Prostate gland (tissue), 2 donors: Measurements from ENCODE around the gene CD63. TPM values are rescaled to one million over a fixed set of nuclear protein-coding genes. Genes with fewer than 3 reads are reported as not detected.

Experiments used
- DNase-seq: peaks from one replicate; pipeline ENCODE4 v3.0.0-alpha.2; 2019; ENCODE audit warnings: low spot score
- H3K27ac ChIP-seq, 2 donors: fragments of 200-600 bp; sonication (generic); 2 replicates each; pipeline ENCODE4 v1.5.1; 2017 to 2019
- H3K27me3 ChIP-seq: fragments of 200-600 bp; sonication (generic); replicated peaks from 2 replicates; pipeline ENCODE4 v1.5.1; 2019; ENCODE audit not compliant: insufficient read depth
- H3K36me3 ChIP-seq, 2 donors: fragments of 200-600 bp; sonication (generic); 1 replicate in 1 of 2; 2 replicates in 1 of 2; pipeline versions ENCODE4 v1.5.1 to v1.8.1; 2017 to 2019
- H3K4me1 ChIP-seq: fragments of 200-600 bp; sonication (generic); replicated peaks from 2 replicates; pipeline ENCODE4 v1.5.1; 2019
- H3K4me3 ChIP-seq, 2 donors: fragments of 200-600 bp; sonication (generic); 2 replicates each; pipeline ENCODE4 v1.5.1; 2017 to 2019
- H3K9me3 ChIP-seq: fragments of 200-600 bp; sonication (generic); 2 replicates; pipeline ENCODE4 v1.5.1; 2017
- POLR2A ChIP-seq: fragments of 450-650 bp; IDR thresholded peaks from one replicate; pipeline ENCODE4 v1.6.1; 2016; ENCODE audit warnings: antibody characterized with exemption, mild to moderate bottlenecking
- POLR2AphosphoS5 ChIP-seq: sonication (generic); formaldehyde crosslinking; IDR thresholded peaks from one replicate; pipeline ENCODE4 v1.6.1; 2017; ENCODE audit warnings: antibody characterized with exemption
- whole genome bisulfite sequencing: methylation state at CpG from one replicate; pipeline ENCODE4 v1.1.5; 2018; 5-methylcytosine and 5-hydroxymethylcytosine counted together
- intact Hi-C: fragments of 100-400 bp; cut with DNase I; formaldehyde crosslinking; loops from one replicate; pipeline ENCODE4 v1.14.2; 2022
- total RNA-seq, 2 donors: library from RNA; depleted of rRNA; stranded (reverse); fragments of >200 nt; gene quantifications; one replicate each; pipeline ENCODE4 v1.1.0, GENCODE V29; 2016
- TF ChIP-seq, protein P1 (sequence below), 4 experiments: fragments of 200-600 bp in 2 of 4; fragments of 450-650 bp in 2 of 4; sonication (generic) in 2 of 4; IDR thresholded peaks; 1 replicate in 3 of 4; 2 replicates in 1 of 4; pipeline ENCODE4 v1.5.1; 2016 to 2019; ENCODE audit warnings: antibody characterized with exemption in 4 of 4, mild to moderate bottlenecking in 2 of 4, moderate library complexity in 2 of 4

The CD63 gene
- total RNA-seq, 2 donors from 2014 or later = 485 to 585 TPM

DNA sequence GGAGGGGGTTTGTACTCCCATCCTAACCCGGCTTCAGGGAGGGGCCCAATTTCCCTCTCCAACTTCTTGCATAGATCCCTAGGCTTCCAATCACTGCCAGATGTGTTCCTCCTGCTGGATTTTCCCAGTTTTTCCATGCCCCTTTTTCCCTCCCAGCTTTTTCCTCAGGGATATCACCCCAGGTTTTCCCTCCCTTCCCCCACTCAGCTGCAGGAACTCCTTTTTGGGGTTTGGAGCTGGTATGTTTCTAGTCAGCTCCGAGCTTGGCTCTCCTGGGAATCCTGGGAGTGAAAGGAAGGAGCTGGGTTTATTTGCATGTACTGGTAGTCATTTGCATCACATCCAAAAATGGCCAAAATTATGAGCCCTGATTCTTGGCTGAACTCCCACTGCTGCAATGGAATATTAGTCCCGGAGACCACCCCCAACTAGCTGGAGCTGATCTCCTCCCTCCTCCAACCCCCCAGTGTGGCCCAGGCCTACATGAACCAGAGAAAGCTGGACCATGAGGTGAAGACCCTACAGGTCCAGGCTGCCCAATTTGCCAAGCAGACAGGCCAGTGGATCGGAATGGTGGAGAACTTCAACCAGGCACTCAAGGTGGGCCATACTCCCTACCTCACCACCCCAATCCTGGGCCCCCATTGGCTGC lies 10.1 kb downstream of the CD63 start:
- DNase-seq = no peak
- intact Hi-C loops = no loop called here
- TF ChIP-seq POLR2AphosphoS5 (no peak), POLR2A (no peak)
- TF ChIP-seq, protein P1, sequence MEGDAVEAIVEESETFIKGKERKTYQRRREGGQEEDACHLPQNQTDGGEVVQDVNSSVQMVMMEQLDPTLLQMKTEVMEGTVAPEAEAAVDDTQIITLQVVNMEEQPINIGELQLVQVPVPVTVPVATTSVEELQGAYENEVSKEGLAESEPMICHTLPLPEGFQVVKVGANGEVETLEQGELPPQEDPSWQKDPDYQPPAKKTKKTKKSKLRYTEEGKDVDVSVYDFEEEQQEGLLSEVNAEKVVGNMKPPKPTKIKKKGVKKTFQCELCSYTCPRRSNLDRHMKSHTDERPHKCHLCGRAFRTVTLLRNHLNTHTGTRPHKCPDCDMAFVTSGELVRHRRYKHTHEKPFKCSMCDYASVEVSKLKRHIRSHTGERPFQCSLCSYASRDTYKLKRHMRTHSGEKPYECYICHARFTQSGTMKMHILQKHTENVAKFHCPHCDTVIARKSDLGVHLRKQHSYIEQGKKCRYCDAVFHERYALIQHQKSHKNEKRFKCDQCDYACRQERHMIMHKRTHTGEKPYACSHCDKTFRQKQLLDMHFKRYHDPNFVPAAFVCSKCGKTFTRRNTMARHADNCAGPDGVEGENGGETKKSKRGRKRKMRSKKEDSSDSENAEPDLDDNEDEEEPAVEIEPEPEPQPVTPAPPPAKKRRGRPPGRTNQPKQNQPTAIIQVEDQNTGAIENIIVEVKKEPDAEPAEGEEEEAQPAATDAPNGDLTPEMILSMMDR (IDR thresholded peaks at IDR 0.05) = no peak

GRCh38 chr12:55718015-55718414 lies 10.8 kb downstream of the CD63 start:
- no peaks in the 10 kb centered on the region for H3K9me3 ChIP-seq
- TF ChIP-seq, protein P1 (IDR thresholded peaks at IDR 0.05) = no peak
- no peak for TF ChIP-seq POLR2A
- TF ChIP-seq POLR2AphosphoS5 = no peak
- peak overlapping the region; percentile 9 to 16 for H3K27ac ChIP-seq
- WGBS = 16% methylated on average over 4 of the region's 4 CpGs
- intact Hi-C loops = no loop called here
- H3K27me3 ChIP-seq = no peaks in the 10 kb centered on the region
- DNase-seq = no peak
- no peaks in the 10 kb centered on the region for H3K36me3 ChIP-seq
- H3K4me1 ChIP-seq = peaks cover 12% of the 10 kb centered on the region
- no peak overlapping the region for H3K4me3 ChIP-seq

More for the DNA sequence above, 10.1 kb downstream of the CD63 start:
- no peaks in the 10 kb centered on the region for H3K9me3 ChIP-seq
- H3K4me1 ChIP-seq = peaks cover 12% of the 10 kb centered on the region
- H3K27me3 ChIP-seq = no peaks in the 10 kb centered on the region
- peak overlapping the region; percentile 28 to 40 for H3K27ac ChIP-seq
- 40% methylated on average over 4 of the region's 4 CpGs for WGBS
- H3K4me3 ChIP-seq = no peak overlapping the region
- no peaks in the 10 kb centered on the region for H3K36me3 ChIP-seq

- peak overlapping the region; percentile 91 to 93 for H3K27ac ChIP-seq
- no peak for DNase-seq
- H3K9me3 ChIP-seq = no peaks in the 10 kb centered on the region
- TF ChIP-seq, protein P1 (IDR thresholded peaks at IDR 0.05) = no peak
- TF ChIP-seq POLR2A (no peak), POLR2AphosphoS5 (no peak)
- 27% methylated on average over 8 of the region's 8 CpGs for WGBS
- H3K36me3 ChIP-seq = no peaks in the 10 kb centered on the region
- peaks cover 12% of the 10 kb centered on the region for H3K4me1 ChIP-seq
- H3K4me3 ChIP-seq = peak overlapping the region in 1 of 2 donors; percentile 77
- H3K27me3 ChIP-seq = no peaks in the 10 kb centered on the region
- intact Hi-C loops = no loop called here
These were observed 11.5 kb downstream of the CD63 start for GRCh38 chr12:55717011-55718007.

DNA sequence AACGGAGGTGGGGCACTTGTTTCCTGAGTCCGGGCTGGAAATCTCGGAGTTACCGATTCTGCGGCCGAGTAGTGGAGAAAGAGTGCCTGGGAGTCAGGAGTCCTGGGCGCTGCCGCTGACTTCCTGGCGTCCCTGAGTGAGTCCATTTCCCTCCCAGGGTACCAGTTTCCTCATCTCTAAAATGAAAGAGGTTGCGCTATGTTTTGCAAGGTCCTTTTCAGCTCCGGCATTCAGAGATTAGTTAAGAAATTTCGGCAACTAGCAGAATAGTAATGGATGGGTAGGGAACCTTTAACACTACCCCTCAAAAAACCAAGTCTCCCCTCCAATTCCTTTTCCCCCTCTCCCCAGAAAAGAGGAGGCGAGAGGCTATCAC lies 12.2 kb downstream of the CD63 start:
- 3% methylated on average over 13 of the region's 13 CpGs for WGBS
- H3K4me1 ChIP-seq = peaks cover 12% of the 10 kb centered on the region

More for the DNA sequence above, 12.2 kb downstream of the CD63 start:
- intact Hi-C loops = no loop called here
- H3K4me3 ChIP-seq = peak overlapping the region; percentile 77 to 80
- H3K27ac ChIP-seq = peak overlapping the region; percentile 91 to 93
- no peaks in the 10 kb centered on the region for H3K36me3 ChIP-seq
- TF ChIP-seq POLR2A = no peak
- TF ChIP-seq POLR2AphosphoS5 = no peak
- TF ChIP-seq, protein P1 (IDR thresholded peaks at IDR 0.05) = no peak
- H3K9me3 ChIP-seq = no peaks in the 10 kb centered on the region
- no peak for DNase-seq
- no peaks in the 10 kb centered on the region for H3K27me3 ChIP-seq
